K562 (cell line): ENCODE results near the gene ERBB4. TPM values are rescaled to one million over a fixed set of nuclear protein-coding genes. Genes with fewer than 3 reads are reported as not detected.

Experiments
- ATAC-seq: fragments of 200-7000 bp; cut with Tn5 transposase; 3 replicates; pipeline ENCODE4 v1.9.1; 2020; ENCODE audit warnings: moderate library complexity
- BruUV-seq: library from RNA; stranded (reverse); fragments of 400-500 nt; replicated peaks from 2 replicates; lab custom pipeline; 2021; lab: Mats Ljungman, UMichigan
- CTCF ChIA-PET: fragments of 300-600 bp; formaldehyde crosslinking; extraction: SDS; loops from one replicate; lab custom pipeline; 2021; ENCODE audit warnings: low intra/inter-chr PET ratio; lab: Yijun Ruan, JAX
- POLR2A ChIA-PET: fragments of 300-600, 350-650 bp; sonication (Branson Sonifier 250); formaldehyde crosslinking; extraction: SDS; loops from one replicate; lab custom pipeline; 2021; ENCODE audit warnings: antibody characterized with exemption, inconsistent platforms; lab: Yijun Ruan, JAX
- DNase-seq, 4 experiments: peaks; one replicate each; pipeline versions ENCODE4 v3.0.0 to v3.0.0-alpha.2; 2011 to 2018; ENCODE audit warnings: low spot score in 3 of 4, mixed read lengths in 3 of 4; ENCODE audit errors: extremely low read depth in 1 of 4
- FAIRE-seq: peaks from 2 replicates; lab custom pipeline; 2011; peaks lifted over from hg19 to GRCh38; lab: Jason Lieb, UNC
- H2AFZ ChIP-seq: 2 replicates; pipeline ENCODE4 v1.6.0; 2011; ENCODE audit warnings: low read depth, low read length, control low read depth, inconsistent platforms
- H3K27ac ChIP-seq: fragments of 200-600 bp; 3 replicates; pipeline ENCODE4 v1.8.0; 2011; ENCODE audit warnings: low read depth, mild to moderate bottlenecking, control low read depth, inconsistent platforms, low read length, moderate library complexity, mixed read lengths; ENCODE audit errors: extremely low read depth
- H3K27me3 ChIP-seq, 2 experiments: fragments of 300-600 bp in 1 of 2; 2 replicates in 1 of 2; 3 replicates in 1 of 2; pipeline versions ENCODE4 v1.6.0 to v1.8.0; 2011; ENCODE audit warnings: inconsistent platforms in 2 of 2, low read length in 2 of 2, mild to moderate bottlenecking in 1 of 2, mixed read lengths in 1 of 2, moderate library complexity in 1 of 2; ENCODE audit not compliant: control insufficient read depth in 2 of 2, insufficient read depth in 2 of 2
- H3K36me3 ChIP-seq: fragments of 300-600 bp; 3 replicates; pipeline ENCODE4 v1.8.0; 2011; ENCODE audit warnings: mild to moderate bottlenecking, low read length, inconsistent platforms; ENCODE audit not compliant: control insufficient read depth, insufficient read depth
- H3K4me1 ChIP-seq, 2 experiments: fragments of 200-600 bp in 1 of 2; replicated peaks in 1 of 2; 2 replicates in 1 of 2; 3 replicates in 1 of 2; pipeline versions ENCODE4 v1.5.1 to v1.8.0; 2011; ENCODE audit warnings: inconsistent platforms in 2 of 2, low read length in 2 of 2, mild to moderate bottlenecking in 1 of 2, mixed read lengths in 1 of 2, moderate library complexity in 1 of 2; ENCODE audit not compliant: control insufficient read depth in 2 of 2, insufficient read depth in 2 of 2
- H3K4me2 ChIP-seq: 2 replicates; pipeline ENCODE4 v1.6.1; 2011; ENCODE audit warnings: low read length, control low read depth, inconsistent platforms, mixed read lengths; ENCODE audit not compliant: insufficient read depth
- H3K4me3 ChIP-seq: fragments of 200-600 bp; sonication (generic), shearing (Covaris generic); 2 replicates; pipeline ENCODE4 v1.5.1; 2016; ENCODE audit warnings: control low read depth, inconsistent platforms
- H3K79me2 ChIP-seq: fragments of 200-600 bp; 3 replicates; pipeline ENCODE4 v1.8.0; 2011; ENCODE audit warnings: low read length, inconsistent platforms; ENCODE audit not compliant: control insufficient read depth, insufficient read depth
- H3K9ac ChIP-seq, 2 experiments: 2 replicates each; pipeline versions ENCODE4 v1.6.0 to v1.6.1; 2011; ENCODE audit warnings: low read depth in 2 of 2, low read length in 2 of 2, control low read depth in 1 of 2, inconsistent platforms in 1 of 2, mild to moderate bottlenecking in 1 of 2, mixed read lengths in 1 of 2; ENCODE audit not compliant: insufficient read depth in 1 of 2
- H3K9me1 ChIP-seq: one replicate; pipeline ENCODE4 v1.6.0; 2011; ENCODE audit warnings: inconsistent platforms, mild to moderate bottlenecking, low read length, moderate library complexity; ENCODE audit not compliant: control insufficient read depth, insufficient read depth
- H3K9me3 ChIP-seq: replicated peaks from 2 replicates; pipeline ENCODE4 v1.5.1; 2011; ENCODE audit warnings: low read depth, low read length, inconsistent platforms; ENCODE audit not compliant: control insufficient read depth, insufficient read depth
- H4K20me1 ChIP-seq: replicated peaks from 2 replicates; pipeline ENCODE4 v1.6.1; 2011; ENCODE audit warnings: low read length, inconsistent platforms, mixed read lengths; ENCODE audit not compliant: control insufficient read depth, insufficient read depth
- ARHGAP35 ChIP-seq: fragments of 450-650 bp; IDR thresholded peaks from 2 replicates; pipeline ENCODE4 v1.6.1; 2018; ENCODE audit not compliant: partially characterized antibody
- CXXC5 ChIP-seq: fragments of 250-450 bp; sonication (Bioruptor Pico); IDR thresholded peaks from 2 replicates; pipeline ENCODE4 v1.8.0; 2022; ENCODE audit warnings: inconsistent platforms, mild to moderate bottlenecking, moderate library complexity
- MAZ ChIP-seq, 2 experiments: fragments of 450-650 bp in 1 of 2; sonication (generic) in 1 of 2; formaldehyde crosslinking; IDR thresholded peaks in 1 of 2; conservative IDR thresholded peaks in 1 of 2; 2 replicates each; pipeline versions ENCODE4 v1.4.0 to v1.5.0; 2020; ENCODE audit warnings: mild to moderate bottlenecking in 1 of 2, missing genetic modification reagents in 1 of 2
- MTA1 ChIP-seq: fragments of 450-650 bp; IDR thresholded peaks from 2 replicates; pipeline ENCODE4 v1.6.1; 2017; ENCODE audit warnings: borderline replicate concordance
- PTTG1 ChIP-seq: fragments of 450-650 bp; IDR thresholded peaks from 2 replicates; pipeline ENCODE4 v1.6.1; 2016; ENCODE audit warnings: low read depth, mild to moderate bottlenecking, missing genetic modification characterization, missing compliant biosample characterization
- RAD21 ChIP-seq, 2 experiments: fragments of 250-450 bp in 1 of 2; fragments of 450-650 bp in 1 of 2; sonication (Bioruptor Pico) in 1 of 2; formaldehyde crosslinking in 1 of 2; IDR thresholded peaks in 1 of 2; conservative IDR thresholded peaks in 1 of 2; 2 replicates each; pipeline versions ENCODE4 v1.4.0 to v1.8.0; 2020 to 2022; ENCODE audit warnings: mild to moderate bottlenecking in 2 of 2, moderate library complexity in 1 of 2
- RUNX1 ChIP-seq: sonication (generic); IDR thresholded peaks from 2 replicates; pipeline ENCODE4 v1.6.1; 2016; ENCODE audit warnings: antibody characterized with exemption, low read depth
- SAFB ChIP-seq: fragments of 200-400 bp; formaldehyde crosslinking; IDR thresholded peaks from 2 replicates; pipeline ENCODE4 v1.6.1; 2017; ENCODE audit warnings: low read depth, low read length, borderline replicate concordance
- SLC30A9 ChIP-seq: fragments of 250-450 bp; sonication (Bioruptor Pico); IDR thresholded peaks from 2 replicates; pipeline ENCODE4 v1.8.0; 2022; ENCODE audit warnings: mild to moderate bottlenecking, moderate library complexity
- U2AF1 ChIP-seq: fragments of 200-400 bp; formaldehyde crosslinking; optimal IDR thresholded peaks from 2 replicates; pipeline ENCODE3; 2017; ENCODE audit warnings: mild to moderate bottlenecking, low read depth, low read length, moderate library complexity
- YY1 ChIP-seq, 3 experiments: IDR thresholded peaks; 2 replicates each; pipeline ENCODE4 v1.6.1; 2011; ENCODE audit warnings: low read length in 2 of 3, mild to moderate bottlenecking in 2 of 3, moderate library complexity in 2 of 3, borderline replicate concordance in 1 of 3, control low read depth in 1 of 3, low read depth in 1 of 3; ENCODE audit not compliant: insufficient read depth in 3 of 3, insufficient replicate concordance in 2 of 3, control insufficient read depth in 1 of 3, insufficient read length in 1 of 3; ENCODE audit errors: extremely low read depth in 1 of 3
- WGBS: fragments of 100-300 bp; shearing (Covaris generic); methylation state at CpG from one replicate; pipeline ENCODE4 v1.1.6; 2016; ENCODE audit warnings: low coverage, mixed read lengths; ENCODE audit not compliant: insufficient coverage; ENCODE audit errors: missing lambda C conversion rate; 5-methylcytosine and 5-hydroxymethylcytosine counted together
- in situ Hi-C: fragments of 300-500 bp; cut with MboI; formaldehyde crosslinking; loops from 4 replicates; pipeline ENCODE4 v1.15.0; 2018; ENCODE audit warnings: inconsistent platforms, mixed read lengths
- intact Hi-C: fragments of 100-400 bp; cut with micrococcal nuclease; formaldehyde crosslinking; loops from 2 replicates; pipeline ENCODE4 v1.14.2; 2022
- polyA plus RNA-seq, 8 experiments: library from polyadenylated mRNA; depleted of rRNA in 4 of 8; stranded (reverse) in 5 of 8; unstranded in 3 of 8; fragments of >200 nt; fragmentation: Nextera tagmentation in 2 of 8; fragmentation: Illumina TruSeq in 1 of 8; extraction: Ambion mirVana in 2 of 8; extraction: Trizol in 1 of 8; gene quantifications; 2 replicates each; pipeline versions ENCODE4 v1.2.1 to v1.2.3, GENCODE V29; 2011 to 2014; ENCODE audit warnings: inconsistent platforms in 1 of 8, missing spikeins in 1 of 8
- total RNA-seq, 7 experiments: library from RNA; depleted of rRNA in 6 of 7; stranded (reverse); fragments of >200 nt in 6 of 7; fragmentation: Illumina TruSeq in 2 of 7; extraction: Trizol in 2 of 7; gene quantifications; 2 replicates each; pipeline versions ENCODE4 v1.2.1 to v1.2.3, GENCODE V29; 2011 to 2021; ENCODE audit warnings: low replicate concordance in 1 of 7
- TF ChIP-seq, protein P1 (sequence below): fragments of 250-450 bp; sonication (Bioruptor Pico); IDR thresholded peaks from 2 replicates; pipeline ENCODE4 v1.8.0; 2022; ENCODE audit warnings: inconsistent platforms, mild to moderate bottlenecking, moderate library complexity, borderline replicate concordance
- TF ChIP-seq, protein P2 (sequence below): fragments of 450-650 bp; IDR thresholded peaks from 2 replicates; pipeline ENCODE4 v1.6.1; 2016; ENCODE audit warnings: low read depth

ERBB4 gene
- total and polyA plus RNA-seq, 9 of the 15 experiments (the other 6 are each of a cell fraction or from before 2014, with no cell fraction given) = not detected

DNA sequence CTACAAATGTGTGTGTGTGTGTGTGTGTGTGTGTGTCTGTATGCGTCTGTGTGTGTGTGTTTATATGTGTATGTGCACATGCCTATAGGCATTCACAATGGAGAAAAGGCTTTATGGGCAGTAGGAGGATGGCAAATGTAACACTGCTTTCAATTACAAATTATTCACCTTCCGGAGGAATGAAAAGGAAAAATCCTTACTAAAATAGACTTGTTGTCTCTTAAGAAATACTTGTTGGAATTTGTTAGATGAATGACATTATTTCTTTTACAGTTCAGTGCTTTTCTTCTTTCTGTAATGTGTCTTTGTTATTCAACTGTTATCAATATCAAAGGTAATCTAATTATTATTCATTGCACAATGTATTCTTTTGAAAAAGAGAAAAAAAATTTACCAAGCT lies 874.3 kb downstream of the ERBB4 start:
- POLR2A ChIA-PET = no interaction called here
- intact Hi-C loops = no loop called here
- CTCF ChIA-PET = no interaction called here
- H2AFZ ChIP-seq = no peak overlapping the region
- no peaks in the 10 kb centered on the region for H3K79me2 ChIP-seq
- in situ Hi-C loops = no loop called here
- no peaks in the 10 kb centered on the region for H3K9me1 ChIP-seq
- no peaks in the 10 kb centered on the region for H3K27me3 ChIP-seq
- ATAC-seq (no peak), FAIRE-seq (no peak), DNase-seq (no peak)
- no peaks in the 10 kb centered on the region for H4K20me1 ChIP-seq
- H3K4me1 ChIP-seq = no peaks in the 10 kb centered on the region
- no peaks in the 10 kb centered on the region for H3K36me3 ChIP-seq
- 0% methylated on average over 2 of the region's 2 CpGs for WGBS
- H3K9me3 ChIP-seq = no peaks in the 10 kb centered on the region
- no peak overlapping the region for H3K27ac ChIP-seq
- H3K4me2 ChIP-seq = no peak overlapping the region
- no TSS peak for BruUV-seq
- no peak overlapping the region for H3K9ac ChIP-seq
- H3K4me3 ChIP-seq = no peak overlapping the region
- TF ChIP-seq PTTG1 (no peak), RAD21 (CRISPR knock-in tag; conservative IDR thresholded peaks at IDR 0.05 in 1 of 2, IDR thresholded peaks at IDR 0.05 in 1 of 2) (no peak), MAZ (CRISPR knock-in tag; conservative IDR thresholded peaks at IDR 0.05 in 1 of 2, IDR thresholded peaks at IDR 0.05 in 1 of 2) (no peak), U2AF1 (no peak), ARHGAP35 (no peak), MTA1 (no peak), CXXC5 (CRISPR knock-in tag) (no peak), YY1 (IDR thresholded peaks at IDR 0.05; ENCODE audit: borderline replicate concordance in 1 of 3, control insufficient read depth in 1 of 3, extremely low read depth in 1 of 3, insufficient read depth in 3 of 3, insufficient read length in 1 of 3, insufficient replicate concordance in 2 of 3, low read depth in 1 of 3, low read length in 2 of 3) (no peak), SLC30A9 (CRISPR knock-in tag) (no peak), RUNX1 (no peak), SAFB (no peak)
- TF ChIP-seq, protein P1, sequence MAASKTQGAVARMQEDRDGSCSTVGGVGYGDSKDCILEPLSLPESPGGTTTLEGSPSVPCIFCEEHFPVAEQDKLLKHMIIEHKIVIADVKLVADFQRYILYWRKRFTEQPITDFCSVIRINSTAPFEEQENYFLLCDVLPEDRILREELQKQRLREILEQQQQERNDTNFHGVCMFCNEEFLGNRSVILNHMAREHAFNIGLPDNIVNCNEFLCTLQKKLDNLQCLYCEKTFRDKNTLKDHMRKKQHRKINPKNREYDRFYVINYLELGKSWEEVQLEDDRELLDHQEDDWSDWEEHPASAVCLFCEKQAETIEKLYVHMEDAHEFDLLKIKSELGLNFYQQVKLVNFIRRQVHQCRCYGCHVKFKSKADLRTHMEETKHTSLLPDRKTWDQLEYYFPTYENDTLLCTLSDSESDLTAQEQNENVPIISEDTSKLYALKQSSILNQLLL = no peak
- TF ChIP-seq, protein P2, sequence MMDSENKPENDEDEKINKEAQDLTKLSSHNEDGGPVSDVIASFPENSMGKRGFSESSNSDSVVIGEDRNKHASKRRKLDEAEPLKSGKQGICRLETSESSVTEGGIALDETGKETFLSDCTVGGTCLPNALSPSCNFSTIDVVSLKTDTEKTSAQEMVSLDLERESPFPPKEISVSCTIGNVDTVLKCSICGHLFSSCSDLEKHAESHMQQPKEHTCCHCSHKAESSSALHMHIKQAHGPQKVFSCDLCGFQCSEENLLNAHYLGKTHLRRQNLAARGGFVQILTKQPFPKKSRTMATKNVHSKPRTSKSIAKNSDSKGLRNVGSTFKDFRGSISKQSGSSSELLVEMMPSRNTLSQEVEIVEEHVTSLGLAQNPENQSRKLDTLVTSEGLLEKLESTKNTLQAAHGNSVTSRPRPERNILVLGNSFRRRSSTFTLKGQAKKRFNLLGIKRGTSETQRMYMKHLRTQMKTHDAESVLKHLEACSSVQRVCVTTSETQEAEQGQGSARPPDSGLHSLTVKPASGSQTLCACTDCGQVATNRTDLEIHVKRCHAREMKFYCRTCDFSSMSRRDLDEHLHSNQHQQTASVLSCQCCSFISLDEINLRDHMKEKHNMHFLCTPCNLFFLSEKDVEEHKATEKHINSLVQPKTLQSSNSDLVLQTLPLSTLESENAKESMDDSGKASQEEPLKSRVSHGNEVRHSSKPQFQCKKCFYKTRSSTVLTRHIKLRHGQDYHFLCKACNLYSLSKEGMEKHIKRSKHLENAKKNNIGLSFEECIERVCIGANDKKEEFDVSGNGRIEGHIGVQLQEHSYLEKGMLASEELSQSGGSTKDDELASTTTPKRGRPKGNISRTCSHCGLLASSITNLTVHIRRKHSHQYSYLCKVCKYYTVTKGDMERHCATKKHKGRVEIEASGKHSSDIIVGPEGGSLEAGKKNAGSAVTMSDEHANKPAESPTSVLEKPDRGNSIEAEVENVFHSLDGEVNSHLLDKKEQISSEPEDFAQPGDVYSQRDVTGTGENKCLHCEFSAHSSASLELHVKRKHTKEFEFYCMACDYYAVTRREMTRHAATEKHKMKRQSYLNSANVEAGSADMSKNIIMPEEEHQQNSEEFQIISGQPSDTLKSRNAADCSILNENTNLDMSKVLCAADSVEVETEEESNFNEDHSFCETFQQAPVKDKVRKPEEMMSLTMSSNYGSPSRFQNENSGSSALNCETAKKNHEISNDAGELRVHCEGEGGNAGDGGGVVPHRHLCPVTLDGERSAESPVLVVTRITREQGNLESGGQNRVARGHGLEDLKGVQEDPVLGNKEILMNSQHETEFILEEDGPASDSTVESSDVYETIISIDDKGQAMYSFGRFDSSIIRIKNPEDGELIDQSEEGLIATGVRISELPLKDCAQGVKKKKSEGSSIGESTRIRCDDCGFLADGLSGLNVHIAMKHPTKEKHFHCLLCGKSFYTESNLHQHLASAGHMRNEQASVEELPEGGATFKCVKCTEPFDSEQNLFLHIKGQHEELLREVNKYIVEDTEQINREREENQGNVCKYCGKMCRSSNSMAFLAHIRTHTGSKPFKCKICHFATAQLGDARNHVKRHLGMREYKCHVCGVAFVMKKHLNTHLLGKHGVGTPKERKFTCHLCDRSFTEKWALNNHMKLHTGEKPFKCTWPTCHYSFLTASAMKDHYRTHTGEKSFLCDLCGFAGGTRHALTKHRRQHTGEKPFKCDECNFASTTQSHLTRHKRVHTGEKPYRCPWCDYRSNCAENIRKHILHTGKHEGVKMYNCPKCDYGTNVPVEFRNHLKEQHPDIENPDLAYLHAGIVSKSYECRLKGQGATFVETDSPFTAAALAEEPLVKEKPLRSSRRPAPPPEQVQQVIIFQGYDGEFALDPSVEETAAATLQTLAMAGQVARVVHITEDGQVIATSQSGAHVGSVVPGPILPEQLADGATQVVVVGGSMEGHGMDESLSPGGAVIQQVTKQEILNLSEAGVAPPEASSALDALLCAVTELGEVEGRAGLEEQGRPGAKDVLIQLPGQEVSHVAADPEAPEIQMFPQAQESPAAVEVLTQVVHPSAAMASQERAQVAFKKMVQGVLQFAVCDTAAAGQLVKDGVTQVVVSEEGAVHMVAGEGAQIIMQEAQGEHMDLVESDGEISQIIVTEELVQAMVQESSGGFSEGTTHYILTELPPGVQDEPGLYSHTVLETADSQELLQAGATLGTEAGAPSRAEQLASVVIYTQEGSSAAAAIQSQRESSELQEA = no peak
